H9 (cell line): Measurements from ENCODE around the gene STAB2. TPM values are rescaled to one million over a fixed set of nuclear protein-coding genes. Genes with fewer than 3 reads are reported as not detected.

Experiments
- DNase-seq: peaks from one replicate; pipeline ENCODE4 v3.0.0-alpha.2; 2017
- H2AFZ ChIP-seq: one replicate; pipeline ENCODE4 v1.6.1; 2013; ENCODE audit warnings: mild to moderate bottlenecking, low read length, control low read depth, moderate library complexity
- H2AK5ac ChIP-seq: 2 replicates; pipeline ENCODE4 v1.6.1; 2013; ENCODE audit warnings: low read length, control low read depth, mixed read lengths; ENCODE audit not compliant: insufficient read length
- H2BK120ac ChIP-seq: one replicate; pipeline ENCODE4 v1.6.1; 2013; ENCODE audit warnings: low read depth, mild to moderate bottlenecking, low read length, control low read depth, inconsistent platforms; ENCODE audit not compliant: poor library complexity, severe bottlenecking
- H2BK12ac ChIP-seq: 2 replicates; pipeline ENCODE4 v1.6.1; 2013; ENCODE audit warnings: low read length, control low read depth, mixed read lengths, low read depth; ENCODE audit not compliant: insufficient read length
- H2BK15ac ChIP-seq: 2 replicates; pipeline ENCODE4 v1.6.1; 2013; ENCODE audit warnings: low read depth, low read length, control low read depth
- H2BK20ac ChIP-seq: one replicate; pipeline ENCODE4 v1.6.1; 2013; ENCODE audit warnings: low read depth, mild to moderate bottlenecking, low read length, control low read depth, inconsistent platforms; ENCODE audit not compliant: poor library complexity, severe bottlenecking
- H2BK5ac ChIP-seq: 2 replicates; pipeline ENCODE4 v1.6.1; 2013; ENCODE audit warnings: low read length, control low read depth, mixed read lengths; ENCODE audit not compliant: insufficient read length
- H3K14ac ChIP-seq: 2 replicates; pipeline ENCODE4 v1.6.1; 2013; ENCODE audit warnings: low read length, control low read depth; ENCODE audit not compliant: insufficient read depth
- H3K18ac ChIP-seq: 2 replicates; pipeline ENCODE4 v1.6.1; 2013; ENCODE audit warnings: low read depth, mild to moderate bottlenecking, mixed read lengths, low read length, control low read depth; ENCODE audit not compliant: insufficient read length
- H3K23ac ChIP-seq: 2 replicates; pipeline ENCODE4 v1.6.1; 2013; ENCODE audit warnings: low read length, control low read depth, mixed read lengths, low read depth; ENCODE audit not compliant: insufficient read length
- H3K23me2 ChIP-seq: 2 replicates; pipeline ENCODE4 v1.6.1; 2013; ENCODE audit warnings: low read depth, mild to moderate bottlenecking, mixed read lengths, low read length, control low read depth; ENCODE audit not compliant: insufficient read length, poor library complexity, severe bottlenecking
- H3K27ac ChIP-seq: 2 replicates; pipeline ENCODE4 v1.5.1; 2013; ENCODE audit warnings: low read length, control low read depth, mixed read lengths, low read depth; ENCODE audit not compliant: insufficient read length
- H3K27me3 ChIP-seq: 2 replicates; pipeline ENCODE4 v1.6.1; 2013; ENCODE audit warnings: low read length, control low read depth, inconsistent platforms; ENCODE audit not compliant: insufficient read depth
- H3K4ac ChIP-seq: 2 replicates; pipeline ENCODE4 v1.6.1; 2013; ENCODE audit warnings: low read depth, mild to moderate bottlenecking, control low read depth, inconsistent platforms, low read length, moderate library complexity
- H3K4me1 ChIP-seq: 2 replicates; pipeline ENCODE4 v1.6.1; 2013; ENCODE audit warnings: low read length, control low read depth, inconsistent platforms; ENCODE audit not compliant: insufficient read depth
- H3K4me2 ChIP-seq: 2 replicates; pipeline ENCODE4 v1.6.1; 2013; ENCODE audit warnings: low read length, control low read depth, mixed read lengths; ENCODE audit not compliant: insufficient read length, insufficient read depth
- H3K56ac ChIP-seq: 2 replicates; pipeline ENCODE4 v1.6.1; 2013; ENCODE audit warnings: low read depth, mild to moderate bottlenecking, mixed read lengths, low read length, control low read depth; ENCODE audit not compliant: insufficient read length
- H3K79me1 ChIP-seq: 2 replicates; pipeline ENCODE4 v1.6.1; 2013; ENCODE audit warnings: low read depth, mild to moderate bottlenecking, moderate library complexity, low read length, control low read depth, inconsistent platforms; ENCODE audit not compliant: insufficient read depth, poor library complexity, severe bottlenecking
- H3K79me2 ChIP-seq: 2 replicates; pipeline ENCODE4 v1.6.1; 2013; ENCODE audit warnings: low read length, control low read depth, inconsistent platforms; ENCODE audit not compliant: insufficient read depth
- H3K9ac ChIP-seq: 2 replicates; pipeline ENCODE4 v1.6.1; 2013; ENCODE audit warnings: low read length, control low read depth, mixed read lengths; ENCODE audit not compliant: insufficient read length; ENCODE audit errors: extremely low read depth
- H3K9me3 ChIP-seq: one replicate; pipeline ENCODE4 v1.6.1; 2013; ENCODE audit warnings: low read depth, low read length, inconsistent platforms; ENCODE audit not compliant: control insufficient read depth
- H3T11ph ChIP-seq: one replicate; pipeline ENCODE4 v1.6.1; 2013; ENCODE audit warnings: mild to moderate bottlenecking, low read length, control low read depth, inconsistent platforms
- H4K20me1 ChIP-seq: one replicate; pipeline ENCODE4 v1.6.1; 2013; ENCODE audit not compliant: control insufficient read depth, insufficient read length, insufficient read depth
- H4K5ac ChIP-seq: 2 replicates; pipeline ENCODE4 v1.6.1; 2013; ENCODE audit warnings: low read depth, mild to moderate bottlenecking, mixed read lengths, low read length, control low read depth; ENCODE audit not compliant: insufficient read length
- H4K8ac ChIP-seq: replicated peaks from 2 replicates; pipeline ENCODE4 v1.6.1; 2013; ENCODE audit warnings: low read length, control low read depth, mixed read lengths, low read depth; ENCODE audit not compliant: insufficient read length
- H4K91ac ChIP-seq: 2 replicates; pipeline ENCODE4 v1.6.1; 2013; ENCODE audit warnings: low read depth, mild to moderate bottlenecking, moderate library complexity, mixed read lengths, low read length, control low read depth; ENCODE audit not compliant: insufficient read length
- H3K27ac Mint-ChIP-seq, 3 experiments: 2 replicates in 2 of 3; 3 replicates in 1 of 3; pipeline ENCODE4 v1.8.0; 2020 to 2021; ENCODE audit warnings: mixed read lengths in 3 of 3, mild to moderate bottlenecking in 1 of 3, moderate library complexity in 1 of 3
- H3K27me3 Mint-ChIP-seq: 2 replicates; pipeline ENCODE4 v1.8.0; 2021; ENCODE audit warnings: low read depth, mild to moderate bottlenecking, moderate library complexity, mixed read lengths
- H3K36me3 Mint-ChIP-seq, 3 experiments: 2 replicates in 2 of 3; 3 replicates in 1 of 3; pipeline ENCODE4 v1.8.0; 2020 to 2021; ENCODE audit warnings: low read depth in 3 of 3, mixed read lengths in 3 of 3; ENCODE audit not compliant: insufficient read depth in 1 of 3
- H3K4me1 Mint-ChIP-seq, 2 experiments: 2 replicates each; pipeline ENCODE4 v1.8.0; 2020; ENCODE audit warnings: mixed read lengths in 2 of 2
- H3K4me3 Mint-ChIP-seq, 2 experiments: 2 replicates in 1 of 2; 3 replicates in 1 of 2; pipeline ENCODE4 v1.8.0; 2020 to 2021; ENCODE audit warnings: mild to moderate bottlenecking in 2 of 2, mixed read lengths in 2 of 2, moderate library complexity in 1 of 2
- H3K9me3 Mint-ChIP-seq, 2 experiments: 2 replicates in 1 of 2; 3 replicates in 1 of 2; pipeline ENCODE4 v1.8.0; 2020; ENCODE audit warnings: mild to moderate bottlenecking in 2 of 2, mixed read lengths in 2 of 2, moderate library complexity in 1 of 2
- WGBS: extraction: QIAGEN DNeasy Blood & Tissue Kit; methylation state at CpG from one replicate; pipeline ENCODE4 v1.1.7; 2013; ENCODE audit warnings: missing lambda C conversion rate, low lambda C conversion rate, mixed read lengths; ENCODE audit not compliant: insufficient read length; ENCODE audit errors: extremely low coverage; 5-methylcytosine and 5-hydroxymethylcytosine counted together
- total RNA-seq: library from RNA; stranded (reverse); gene quantifications from 2 replicates; pipeline ENCODE4 v1.2.1, GENCODE V29; 2021
- TF ChIP-seq, protein P1 (sequence below): fragments of 200-600 bp; sonication (generic); conservative IDR thresholded peaks from 3 replicates; pipeline ENCODE4 v1.8.0; 2021; ENCODE audit warnings: antibody characterized with exemption, mild to moderate bottlenecking

The STAB2 gene
- total RNA-seq, 1 experiment from 2014 or later, result 0.02 TPM

DNA sequence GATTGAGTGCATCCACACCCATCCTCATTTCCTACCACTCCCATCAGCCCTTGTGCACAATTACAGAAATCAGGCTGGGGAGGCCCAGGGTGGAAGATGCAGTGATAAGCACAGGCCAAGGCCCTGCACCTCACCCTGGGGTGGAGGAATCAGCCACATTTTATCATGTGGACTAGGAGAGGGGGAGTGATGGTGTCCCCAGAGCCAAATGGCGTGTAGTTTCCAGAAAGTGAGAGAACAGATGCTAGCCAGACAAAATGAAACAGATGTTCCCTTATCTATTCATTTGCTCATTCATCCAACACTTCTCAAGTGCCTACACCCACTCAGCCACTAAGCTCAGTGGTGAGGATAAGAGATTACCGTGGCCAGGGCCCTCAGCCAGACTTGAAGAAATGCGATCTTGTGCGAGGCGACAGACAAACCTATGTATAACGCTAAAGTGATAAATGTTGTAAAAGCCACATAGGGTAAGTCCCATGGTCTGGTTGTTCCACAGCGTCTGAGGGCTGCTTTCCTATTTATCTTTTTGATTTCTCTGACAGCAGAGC, 93.6 kb downstream of the STAB2 start:
- Histone ChIP-seq H3K14ac (no peak overlapping the region), H3K9ac (no peak overlapping the region), H3K27ac (no peak overlapping the region), H3K27me3 (no peaks in the 10 kb centered on the region), H3K4me1 (no peaks in the 10 kb centered on the region; the same call in 1 of the 2 replicates), H3K18ac (no peak overlapping the region), H2AK5ac (no peak overlapping the region), H2BK15ac (no peak overlapping the region), H2AFZ (no peak overlapping the region), H2BK5ac (no peak overlapping the region), H4K8ac (no peak overlapping the region), H3K23me2 (no peaks in the 10 kb centered on the region), H3T11ph (no peak overlapping the region), H3K4ac (no peak overlapping the region), H2BK12ac (no peak overlapping the region), H2BK120ac (no peak overlapping the region), H3K56ac (no peak overlapping the region), H4K5ac (no peak overlapping the region), H3K9me3 (no peaks in the 10 kb centered on the region), H3K79me2 (no peaks in the 10 kb centered on the region), H2BK20ac (no peak overlapping the region), H4K20me1 (no peaks in the 10 kb centered on the region), H4K91ac (no peak overlapping the region), H3K79me1 (no peaks in the 10 kb centered on the region), H3K23ac (no peak overlapping the region), H3K4me2 (no peak overlapping the region)
- no peaks in the 10 kb centered on the region for H3K9me3 Mint-ChIP-seq
- no peaks in the 10 kb centered on the region for H3K36me3 Mint-ChIP-seq
- WGBS, result no CpG with 5 or more reads among the region's 7 CpGs
- H3K27me3 Mint-ChIP-seq, result no peaks in the 10 kb centered on the region
- peaks cover 13 to 14% of the 10 kb centered on the region in 2 experiments for H3K4me1 Mint-ChIP-seq
- no peak overlapping the region; a peak in 1 of 7 replicates for H3K27ac Mint-ChIP-seq
- DNase-seq, result no peak
- TF ChIP-seq, protein P1, sequence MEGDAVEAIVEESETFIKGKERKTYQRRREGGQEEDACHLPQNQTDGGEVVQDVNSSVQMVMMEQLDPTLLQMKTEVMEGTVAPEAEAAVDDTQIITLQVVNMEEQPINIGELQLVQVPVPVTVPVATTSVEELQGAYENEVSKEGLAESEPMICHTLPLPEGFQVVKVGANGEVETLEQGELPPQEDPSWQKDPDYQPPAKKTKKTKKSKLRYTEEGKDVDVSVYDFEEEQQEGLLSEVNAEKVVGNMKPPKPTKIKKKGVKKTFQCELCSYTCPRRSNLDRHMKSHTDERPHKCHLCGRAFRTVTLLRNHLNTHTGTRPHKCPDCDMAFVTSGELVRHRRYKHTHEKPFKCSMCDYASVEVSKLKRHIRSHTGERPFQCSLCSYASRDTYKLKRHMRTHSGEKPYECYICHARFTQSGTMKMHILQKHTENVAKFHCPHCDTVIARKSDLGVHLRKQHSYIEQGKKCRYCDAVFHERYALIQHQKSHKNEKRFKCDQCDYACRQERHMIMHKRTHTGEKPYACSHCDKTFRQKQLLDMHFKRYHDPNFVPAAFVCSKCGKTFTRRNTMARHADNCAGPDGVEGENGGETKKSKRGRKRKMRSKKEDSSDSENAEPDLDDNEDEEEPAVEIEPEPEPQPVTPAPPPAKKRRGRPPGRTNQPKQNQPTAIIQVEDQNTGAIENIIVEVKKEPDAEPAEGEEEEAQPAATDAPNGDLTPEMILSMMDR, result no peak
- no peak overlapping the region for H3K4me3 Mint-ChIP-seq
